ENCODE data around the gene SLC35F3.

The SLC35F3 gene

GRCh38 chr1:234007684-234008083 lies 103.2 kb downstream of the SLC35F3 start:
- Histone ChIP-seq H3K4me1 (no peaks in the 10 kb centered on the region), H3K4me3 (no peak overlapping the region), H3K36me3 (no peaks in the 10 kb centered on the region), H3K9me3 (no peaks in the 10 kb centered on the region), H3K27me3 (no peaks in the 10 kb centered on the region), H3K27ac (no peak overlapping the region)
- TF ChIP-seq CTCF (IDR thresholded peaks at IDR 0.05), result no peak
- intact Hi-C loops (cut with DNase I; ENCODE audit: low total_unique reads), result no loop called here
- no peak for DNase-seq

DNA sequence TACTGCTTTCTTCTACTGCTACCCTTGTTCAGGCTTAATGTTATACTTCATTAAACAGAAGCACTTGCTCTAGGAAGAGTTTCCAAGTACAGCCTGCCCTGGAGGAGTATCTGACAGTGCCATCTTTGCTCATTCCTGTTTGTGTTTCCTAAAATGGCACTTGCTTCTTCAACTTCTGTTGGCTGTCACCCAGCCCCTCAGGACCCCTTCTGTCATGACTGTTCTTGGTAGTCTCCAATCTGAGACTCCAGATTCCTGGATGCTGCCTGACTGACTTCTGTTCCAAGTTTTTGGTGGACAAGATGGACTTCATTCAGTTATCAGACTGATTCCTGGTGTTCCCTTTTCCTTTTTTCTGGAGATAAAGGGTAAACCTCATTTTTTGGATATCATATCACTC lies 104.1 kb downstream of the SLC35F3 start:
- intact Hi-C loops (cut with DNase I; ENCODE audit: low total_unique reads), result no loop called here
- no peak for TF ChIP-seq CTCF (IDR thresholded peaks at IDR 0.05)
- no peaks in the 10 kb centered on the region for H3K27me3 ChIP-seq
- H3K4me1 ChIP-seq, result no peaks in the 10 kb centered on the region
- DNase-seq, result no peak
- H3K27ac ChIP-seq, result no peak overlapping the region
- no peaks in the 10 kb centered on the region for H3K36me3 ChIP-seq
- H3K4me3 ChIP-seq, result no peak overlapping the region
- H3K9me3 ChIP-seq, result no peaks in the 10 kb centered on the region

DNA sequence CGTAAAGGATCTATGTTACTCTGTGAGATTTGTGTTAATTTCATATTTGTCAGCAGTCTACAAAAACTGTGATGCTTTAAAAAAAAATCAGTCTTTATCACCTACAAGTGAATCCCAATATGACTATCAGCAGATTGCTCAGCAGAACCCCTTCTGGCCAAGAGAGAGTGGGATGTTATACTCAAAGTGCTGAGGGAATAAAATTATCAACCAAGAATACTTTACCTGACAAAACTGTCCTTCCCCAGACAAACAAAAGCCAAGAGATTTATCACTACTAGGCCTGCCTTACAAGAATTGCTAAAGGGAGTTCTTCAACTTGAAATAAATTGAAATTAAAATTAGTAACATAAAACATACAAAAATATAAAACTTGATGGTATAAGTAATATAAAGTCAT lies 105.2 kb downstream of the SLC35F3 start:
- H3K9me3 ChIP-seq, result no peaks in the 10 kb centered on the region
- intact Hi-C loops (cut with DNase I; ENCODE audit: low total_unique reads), result no loop called here
- no peaks in the 10 kb centered on the region for H3K36me3 ChIP-seq
- no peak overlapping the region for H3K27ac ChIP-seq
- TF ChIP-seq CTCF (IDR thresholded peaks at IDR 0.05), result no peak
- no peak for DNase-seq
- H3K4me1 ChIP-seq, result no peaks in the 10 kb centered on the region
- H3K4me3 ChIP-seq, result no peak overlapping the region
- no peaks in the 10 kb centered on the region for H3K27me3 ChIP-seq

GRCh38 chr1:234014208-234014607 lies 109.7 kb downstream of the SLC35F3 start:
- DNase-seq, result no peak
- no peak overlapping the region for H3K27ac ChIP-seq
- no peaks in the 10 kb centered on the region for H3K36me3 ChIP-seq
- TF ChIP-seq CTCF (IDR thresholded peaks at IDR 0.05), result no peak
- H3K4me1 ChIP-seq, result no peaks in the 10 kb centered on the region
- H3K27me3 ChIP-seq, result no peaks in the 10 kb centered on the region
- no peaks in the 10 kb centered on the region for H3K9me3 ChIP-seq
- H3K4me3 ChIP-seq, result no peak overlapping the region
- intact Hi-C loops (cut with DNase I; ENCODE audit: low total_unique reads), result no loop called here

- Histone ChIP-seq H3K36me3 (no peaks in the 10 kb centered on the region), H3K9me3 (no peaks in the 10 kb centered on the region), H3K4me1 (no peaks in the 10 kb centered on the region), H3K4me3 (no peak overlapping the region), H3K27ac (no peak overlapping the region), H3K27me3 (no peaks in the 10 kb centered on the region)
- no peak for TF ChIP-seq CTCF (IDR thresholded peaks at IDR 0.05)
- DNase-seq, result no peak
- intact Hi-C loops (cut with DNase I; ENCODE audit: low total_unique reads), result no loop called here
Observed at GRCh38 chr1:234018816-234019215, 114.3 kb downstream of the SLC35F3 start.

- H3K27ac ChIP-seq, result no peak overlapping the region
- H3K36me3 ChIP-seq, result no peaks in the 10 kb centered on the region
- no peaks in the 10 kb centered on the region for H3K27me3 ChIP-seq
- intact Hi-C loops (cut with DNase I; ENCODE audit: low total_unique reads), result no loop called here
- no peak for TF ChIP-seq CTCF (IDR thresholded peaks at IDR 0.05)
- no peak overlapping the region for H3K4me3 ChIP-seq
- no peaks in the 10 kb centered on the region for H3K9me3 ChIP-seq
- no peak for DNase-seq
- H3K4me1 ChIP-seq, result no peaks in the 10 kb centered on the region
Observed at GRCh38 chr1:234019387-234019786, 114.9 kb downstream of the SLC35F3 start.
